Transverse colon (tissue), 4 donors: ENCODE data around the gene LPAR1. TPM values are rescaled to one million over a fixed set of nuclear protein-coding genes. Genes with fewer than 3 reads are reported as not detected.
A peak's percentile ranks its signal among the peaks of the same experiment; 100 is the strongest.

Experiments
- DNase-seq: peaks from one replicate; pipeline ENCODE4 v3.0.0-alpha.2; 2019
- H3K27ac ChIP-seq, 4 donors: fragments of 200-600 bp; sonication (generic); 2 replicates each; pipeline ENCODE4 v1.5.1; 2016 to 2018; ENCODE audit warnings: inconsistent platforms in 4 of 4
- H3K27me3 ChIP-seq: fragments of 200-600 bp; sonication (generic); 2 replicates; pipeline ENCODE4 v1.5.1; 2017; ENCODE audit warnings: inconsistent platforms
- H3K36me3 ChIP-seq, 4 donors: fragments of 200-600 bp; sonication (generic); 2 replicates each; pipeline ENCODE4 v1.5.1; 2017 to 2019; ENCODE audit warnings: inconsistent platforms in 4 of 4
- H3K4me1 ChIP-seq, 4 donors: fragments of 200-600 bp; sonication (generic); 2 replicates each; pipeline ENCODE4 v1.5.1; 2017 to 2020; ENCODE audit warnings: inconsistent platforms in 4 of 4
- H3K4me3 ChIP-seq, 4 donors: fragments of 200-600 bp; sonication (generic); 1 replicate in 1 of 4; 2 replicates in 3 of 4; pipeline versions ENCODE4 v1.5.1 to v1.6.1; 2017 to 2019; ENCODE audit warnings: inconsistent platforms in 4 of 4
- H3K9me3 ChIP-seq, 2 donors: fragments of 200-600 bp; sonication (generic); 2 replicates each; pipeline ENCODE4 v1.5.1; 2017 to 2019; ENCODE audit warnings: inconsistent platforms in 2 of 2
- CTCF ChIP-seq, 5 experiments: fragments of 200-600 bp in 3 of 5; fragments of 450-650 bp in 2 of 5; sonication (generic) in 3 of 5; IDR thresholded peaks; 1 replicate in 2 of 5; 2 replicates in 3 of 5; pipeline ENCODE4 v1.5.1; 2016 to 2017; ENCODE audit warnings: antibody characterized with exemption in 5 of 5, inconsistent platforms in 3 of 5, mild to moderate bottlenecking in 2 of 5, moderate library complexity in 1 of 5
- EP300 ChIP-seq: sonication (generic); formaldehyde crosslinking; IDR thresholded peaks from one replicate; pipeline ENCODE4 v1.6.1; 2017; ENCODE audit warnings: antibody characterized with exemption, low read depth
- POLR2A ChIP-seq: fragments of 450-650 bp; IDR thresholded peaks from one replicate; pipeline ENCODE4 v1.6.1; 2016; ENCODE audit warnings: antibody characterized with exemption, mild to moderate bottlenecking, moderate library complexity
- POLR2AphosphoS5 ChIP-seq, 3 donors: sonication (generic); formaldehyde crosslinking; IDR thresholded peaks; one replicate each; pipeline ENCODE4 v1.6.1; 2016; ENCODE audit warnings: antibody characterized with exemption in 3 of 3
- WGBS, 2 donors: methylation state at CpG; one replicate each; pipeline ENCODE4 v1.1.5; 2018; ENCODE audit warnings: low coverage in 1 of 2; 5-methylcytosine and 5-hydroxymethylcytosine counted together
- in situ Hi-C, 4 donors: fragments of 200-750 bp; cut with MboI; loops; one replicate each; pipeline versions ENCODE4 v1.15.0 to v1.15.1; 2017; ENCODE audit warnings: low sequenced_read_pairs in 3 of 4, low pct_ligation_motif_present in 1 of 4, low pct_unique_long_range_greater_than_20kb in 1 of 4
- intact Hi-C: fragments of 100-400 bp; cut with DNase I; formaldehyde crosslinking; loops from one replicate; pipeline ENCODE4 v1.15.1; 2023; ENCODE audit warnings: low total_unique reads
- total RNA-seq, 4 donors: library from RNA; depleted of rRNA; stranded (reverse); fragments of >200 nt; gene quantifications; one replicate each; pipeline ENCODE4 v1.1.0, GENCODE V29; 2016

The LPAR1 gene
- total RNA-seq, 4 donors from 2014 or later, result 27.1 to 34.4 (median 28.7) TPM

GRCh38 chr9:110921705-110922104, 116.6 kb downstream of the LPAR1 start:
- TF ChIP-seq EP300 (no peak), POLR2AphosphoS5 (IDR thresholded peaks at IDR 0.05) (no peak), CTCF (IDR thresholded peaks at IDR 0.05) (no peak), POLR2A (no peak)
- H3K4me1 ChIP-seq, result peaks cover 0 to 8% (median 6%) of the 10 kb centered on the region in 4 donors
- no peaks in the 10 kb centered on the region for H3K36me3 ChIP-seq
- intact Hi-C loops (no loop called here), in situ Hi-C loops (no loop called here)
- H3K9me3 ChIP-seq, result no peaks in the 10 kb centered on the region
- WGBS, 2 donors, result 82 to 88% methylated on average over 2 to 5 of the region's 5 CpGs
- no peak for DNase-seq
- H3K27me3 ChIP-seq, result no peaks in the 10 kb centered on the region
- no peak overlapping the region for H3K4me3 ChIP-seq
- no peak overlapping the region for H3K27ac ChIP-seq

- H3K4me3 ChIP-seq, result no peak overlapping the region
- no peaks in the 10 kb centered on the region for H3K27me3 ChIP-seq
- no peaks in the 10 kb centered on the region for H3K36me3 ChIP-seq
- no peaks in the 10 kb centered on the region for H3K9me3 ChIP-seq
- no peak for TF ChIP-seq POLR2A
- no peak for TF ChIP-seq CTCF (IDR thresholded peaks at IDR 0.05)
- no peak for TF ChIP-seq EP300
- no peak for TF ChIP-seq POLR2AphosphoS5 (IDR thresholded peaks at IDR 0.05)
- peaks cover 0 to 8% (median 6%) of the 10 kb centered on the region in 4 donors for H3K4me1 ChIP-seq
- in situ Hi-C loops, result no loop called here
- 60 to 69% methylated on average over 3 of the region's 3 CpGs for WGBS, 2 donors
- DNase-seq, result no peak
- intact Hi-C loops, result no loop called here
- peak overlapping the region in 3 of 4 donors; percentile 48 to 62 (median 55) for H3K27ac ChIP-seq
These were observed 118.7 kb downstream of the LPAR1 start for GRCh38 chr9:110919609-110920008.

- no peaks in the 10 kb centered on the region for H3K36me3 ChIP-seq
- H3K4me1 ChIP-seq, result peaks cover 0 to 8% (median 6%) of the 10 kb centered on the region in 4 donors
- no peaks in the 10 kb centered on the region for H3K9me3 ChIP-seq
- no peak for TF ChIP-seq POLR2AphosphoS5 (IDR thresholded peaks at IDR 0.05)
- TF ChIP-seq EP300, result no peak
- no peak for TF ChIP-seq CTCF (IDR thresholded peaks at IDR 0.05)
- no peak for TF ChIP-seq POLR2A
- H3K4me3 ChIP-seq, result no peak overlapping the region
- no peak for DNase-seq
- intact Hi-C loops (no loop called here), in situ Hi-C loops (no loop called here)
- 89 to 100% methylated on average over 1 to 3 of the region's 3 CpGs for WGBS, 2 donors
- H3K27ac ChIP-seq, result peak overlapping the region in 3 of 4 donors; percentile 48 to 62 (median 55)
- no peaks in the 10 kb centered on the region for H3K27me3 ChIP-seq
These were observed 119.2 kb downstream of the LPAR1 start for GRCh38 chr9:110919050-110919435.

GRCh38 chr9:110918316-110919049, 119.8 kb downstream of the LPAR1 start:
- TF ChIP-seq EP300 (no peak), POLR2AphosphoS5 (IDR thresholded peaks at IDR 0.05) (no peak), CTCF (IDR thresholded peaks at IDR 0.05) (no peak), POLR2A (no peak)
- intact Hi-C loops (no loop called here), in situ Hi-C loops (no loop called here)
- no peak overlapping the region for H3K4me3 ChIP-seq
- no peaks in the 10 kb centered on the region for H3K36me3 ChIP-seq
- peaks cover 0 to 8% (median 6%) of the 10 kb centered on the region in 4 donors for H3K4me1 ChIP-seq
- 91 to 100% methylated on average over 1 of the region's 1 CpG for WGBS, 2 donors
- no peak for DNase-seq
- H3K27ac ChIP-seq, result peak overlapping the region in 2 of 4 donors; percentile 48 to 55
- no peaks in the 10 kb centered on the region for H3K9me3 ChIP-seq
- no peaks in the 10 kb centered on the region for H3K27me3 ChIP-seq
